Liver (tissue), 3 donors: ENCODE data around the gene ZNF282.

Experiments
- FOXA1 ChIP-seq: IDR thresholded peaks from 2 replicates; pipeline ENCODE4 v1.6.1; 2016; ENCODE audit warnings: antibody characterized with exemption
- GABPA ChIP-seq, 2 donors: IDR thresholded peaks in 1 of 2; conservative IDR thresholded peaks in 1 of 2; 2 replicates each; pipeline ENCODE4 v1.6.1; 2016; ENCODE audit warnings: antibody characterized with exemption in 2 of 2, mild to moderate bottlenecking in 1 of 2, moderate library complexity in 1 of 2
- TF ChIP-seq, protein P1 (sequence below): fragments of 150-350 bp; IDR thresholded peaks from 2 replicates; pipeline ENCODE4 v1.5.1; 2017; ENCODE audit warnings: improper control_type of control experiment, low read depth, low read length; ENCODE audit not compliant: missing input control
- donor health status: healthy.
- donor health status: healthy.

DNA sequence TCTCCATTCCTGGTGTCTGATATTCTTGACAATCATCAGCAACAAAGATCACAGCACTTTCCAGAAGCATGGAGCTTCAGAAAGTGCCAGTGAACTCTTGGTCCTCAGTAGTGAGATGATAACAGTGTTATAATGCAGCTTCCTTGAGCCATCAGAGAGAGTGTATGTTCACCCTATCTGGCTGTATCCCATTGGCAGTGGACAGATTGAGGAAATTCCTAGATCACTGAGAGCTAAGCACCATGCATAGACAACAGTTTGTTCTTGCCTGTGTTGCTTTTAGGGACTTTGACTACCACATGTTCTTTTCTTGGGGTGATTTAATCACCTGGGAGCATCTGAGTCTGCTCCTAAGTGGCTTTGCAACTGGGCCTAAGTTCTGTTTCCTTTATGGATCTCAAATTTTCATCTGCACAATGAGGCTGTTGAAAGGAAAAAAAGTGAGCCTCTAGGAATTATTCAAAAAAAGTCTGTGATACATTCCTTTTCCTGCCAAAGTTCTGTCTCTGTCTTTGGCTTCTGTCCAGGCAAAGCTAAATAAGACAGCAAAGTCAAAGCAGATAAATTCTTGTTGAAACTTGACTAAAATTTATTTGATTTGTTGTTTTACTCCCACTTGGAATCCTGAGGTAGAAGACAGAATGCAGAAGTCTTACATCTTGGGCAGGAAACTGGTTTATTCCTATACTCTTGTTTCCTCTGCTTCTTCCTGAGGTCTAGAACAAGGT lies 14.5 kb upstream of the ZNF282 start:
- TF ChIP-seq, protein P1, sequence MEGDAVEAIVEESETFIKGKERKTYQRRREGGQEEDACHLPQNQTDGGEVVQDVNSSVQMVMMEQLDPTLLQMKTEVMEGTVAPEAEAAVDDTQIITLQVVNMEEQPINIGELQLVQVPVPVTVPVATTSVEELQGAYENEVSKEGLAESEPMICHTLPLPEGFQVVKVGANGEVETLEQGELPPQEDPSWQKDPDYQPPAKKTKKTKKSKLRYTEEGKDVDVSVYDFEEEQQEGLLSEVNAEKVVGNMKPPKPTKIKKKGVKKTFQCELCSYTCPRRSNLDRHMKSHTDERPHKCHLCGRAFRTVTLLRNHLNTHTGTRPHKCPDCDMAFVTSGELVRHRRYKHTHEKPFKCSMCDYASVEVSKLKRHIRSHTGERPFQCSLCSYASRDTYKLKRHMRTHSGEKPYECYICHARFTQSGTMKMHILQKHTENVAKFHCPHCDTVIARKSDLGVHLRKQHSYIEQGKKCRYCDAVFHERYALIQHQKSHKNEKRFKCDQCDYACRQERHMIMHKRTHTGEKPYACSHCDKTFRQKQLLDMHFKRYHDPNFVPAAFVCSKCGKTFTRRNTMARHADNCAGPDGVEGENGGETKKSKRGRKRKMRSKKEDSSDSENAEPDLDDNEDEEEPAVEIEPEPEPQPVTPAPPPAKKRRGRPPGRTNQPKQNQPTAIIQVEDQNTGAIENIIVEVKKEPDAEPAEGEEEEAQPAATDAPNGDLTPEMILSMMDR = no peak
- TF ChIP-seq GABPA (IDR thresholded peaks at IDR 0.05 in 1 of 2, conservative IDR thresholded peaks at IDR 0.05 in 1 of 2) (no peak), FOXA1 (no peak)
